Tibial nerve (tissue), 4 donors: Measurements from ENCODE around the gene PCID2. TPM values are rescaled to one million over a fixed set of nuclear protein-coding genes. Genes with fewer than 3 reads are reported as not detected.

Experiments
- DNase-seq, 2 donors: peaks; one replicate each; pipeline ENCODE4 v3.0.0-alpha.2; 2019; ENCODE audit warnings: low spot score in 2 of 2
- H3K27ac ChIP-seq, 4 donors: fragments of 200-600 bp; sonication (generic) in 3 of 4; one replicate each; pipeline ENCODE4 v1.5.1; 2017 to 2019; ENCODE audit warnings: mild to moderate bottlenecking in 1 of 4
- H3K27me3 ChIP-seq, 2 donors: fragments of 200-600 bp; sonication (generic) in 1 of 2; one replicate each; pipeline versions ENCODE4 v1.5.1 to v1.6.0; 2017 to 2019
- H3K36me3 ChIP-seq, 3 donors: fragments of 200-600 bp; sonication (generic); one replicate each; pipeline ENCODE4 v1.5.1; 2018 to 2019
- H3K4me1 ChIP-seq, 4 donors: fragments of 200-600 bp; sonication (generic) in 3 of 4; one replicate each; pipeline ENCODE4 v1.5.1; 2017 to 2019
- H3K4me3 ChIP-seq, 4 donors: fragments of 200-600 bp; sonication (generic) in 3 of 4; one replicate each; pipeline ENCODE4 v1.5.1; 2017 to 2019; ENCODE audit warnings: mild to moderate bottlenecking in 1 of 4, moderate library complexity in 1 of 4
- H3K9me3 ChIP-seq, 4 donors: fragments of 200-600 bp; sonication (generic) in 3 of 4; one replicate each; pipeline ENCODE4 v1.5.1; 2017 to 2019
- CTCF ChIP-seq, 5 experiments: fragments of 200-600 bp in 3 of 5; fragments of 450-650 bp in 2 of 5; sonication (generic) in 3 of 5; IDR thresholded peaks; one replicate each; pipeline ENCODE4 v1.5.1; 2016 to 2019; ENCODE audit warnings: antibody characterized with exemption in 5 of 5, mild to moderate bottlenecking in 3 of 5, moderate library complexity in 2 of 5
- EP300 ChIP-seq, 2 donors: sonication (generic); formaldehyde crosslinking; IDR thresholded peaks; one replicate each; pipeline ENCODE4 v1.6.1; 2017; ENCODE audit warnings: antibody characterized with exemption in 2 of 2, mild to moderate bottlenecking in 1 of 2
- POLR2A ChIP-seq, 2 donors: fragments of 450-650 bp; IDR thresholded peaks; one replicate each; pipeline ENCODE4 v1.6.1; 2017; ENCODE audit warnings: antibody characterized with exemption in 2 of 2, mild to moderate bottlenecking in 2 of 2, moderate library complexity in 2 of 2
- WGBS, 2 donors: methylation state at CpG; one replicate each; pipeline ENCODE4 v1.1.5; 2018; 5-methylcytosine and 5-hydroxymethylcytosine counted together
- total RNA-seq, 4 donors: library from RNA; depleted of rRNA; stranded (reverse); fragments of >200 nt; gene quantifications; one replicate each; pipeline ENCODE4 v1.1.0, GENCODE V29; 2016

Gene PCID2
- total RNA-seq, 4 donors from 2014 or later, result 38.6 to 61.5 (median 49.5) TPM

GRCh38 chr13:113159701-113160100, 48.8 kb downstream of the PCID2 start:
- 79 to 84% methylated on average over 20 of the region's 20 CpGs for WGBS, 2 donors
- DNase-seq, result no peak
- no peak overlapping the region for H3K4me3 ChIP-seq
- no peak for TF ChIP-seq EP300 (IDR thresholded peaks at IDR 0.05)
- no peak for TF ChIP-seq POLR2A (IDR thresholded peaks at IDR 0.05)
- no peak for TF ChIP-seq CTCF (IDR thresholded peaks at IDR 0.05)
- H3K27ac ChIP-seq, result no peak overlapping the region
- no peaks in the 10 kb centered on the region for H3K36me3 ChIP-seq
- H3K4me1 ChIP-seq, result no peaks in the 10 kb centered on the region
- peaks cover 0 to 54% of the 10 kb centered on the region in 2 donors for H3K27me3 ChIP-seq
- no peaks in the 10 kb centered on the region for H3K9me3 ChIP-seq

GRCh38 chr13:113158946-113159345, 49.5 kb downstream of the PCID2 start:
- H3K36me3 ChIP-seq, result no peaks in the 10 kb centered on the region
- TF ChIP-seq POLR2A (IDR thresholded peaks at IDR 0.05) (no peak), CTCF (IDR thresholded peaks at IDR 0.05) (no peak), EP300 (IDR thresholded peaks at IDR 0.05) (no peak)
- H3K27ac ChIP-seq, result no peak overlapping the region
- peaks cover 0 to 51% of the 10 kb centered on the region in 2 donors for H3K27me3 ChIP-seq
- DNase-seq, result no peak
- peaks cover 0 to 3% (median 0%) of the 10 kb centered on the region in 4 donors for H3K4me1 ChIP-seq
- WGBS, 2 donors, result 62 to 69% methylated on average over 6 of the region's 7 CpGs
- H3K4me3 ChIP-seq, result no peak overlapping the region
- H3K9me3 ChIP-seq, result no peaks in the 10 kb centered on the region

- H3K27ac ChIP-seq, result no peak within 1 kb of the TSS
- H3K36me3 ChIP-seq, result no peaks in the 10 kb centered on the region
- no peaks in the 10 kb centered on the region for H3K9me3 ChIP-seq
- no peak for TF ChIP-seq EP300 (IDR thresholded peaks at IDR 0.05)
- no peak for TF ChIP-seq POLR2A (IDR thresholded peaks at IDR 0.05)
- no peak for TF ChIP-seq CTCF (IDR thresholded peaks at IDR 0.05)
- DNase-seq, result no peak
- WGBS, 2 donors, result 43 to 59% methylated on average over 16 of the region's 16 CpGs
- no peak within 1 kb of the TSS for H3K4me3 ChIP-seq
- peaks cover 0 to 8% (median 3%) of the 10 kb centered on the region in 4 donors for H3K4me1 ChIP-seq
- H3K27me3 ChIP-seq, result peaks cover 0 to 43% of the 10 kb centered on the region in 2 donors
These were observed 50.3 kb downstream of the PCID2 start, which contains the start of gene PROZ for GRCh38 chr13:113157929-113158747. Gene PROZ (plus strand): TSS chr13:113158648. CDS start chr13:113158661, 13 bp downstream.

GRCh38 chr13:113157206-113157928, 51.1 kb downstream of the PCID2 start:
- no peaks in the 10 kb centered on the region for H3K36me3 ChIP-seq
- WGBS, 2 donors, result 74 to 75% methylated on average over 12 of the region's 12 CpGs
- peaks cover 0 to 38% of the 10 kb centered on the region in 2 donors for H3K27me3 ChIP-seq
- H3K4me3 ChIP-seq, result no peak overlapping the region
- H3K9me3 ChIP-seq, result no peaks in the 10 kb centered on the region
- no peak for DNase-seq
- TF ChIP-seq POLR2A (IDR thresholded peaks at IDR 0.05) (no peak), EP300 (IDR thresholded peaks at IDR 0.05) (no peak), CTCF (IDR thresholded peaks at IDR 0.05) (no peak)
- peaks cover 0 to 16% (median 7%) of the 10 kb centered on the region in 4 donors for H3K4me1 ChIP-seq
- no peak overlapping the region for H3K27ac ChIP-seq
